ENCODE results near the gene C12orf54. TPM values are rescaled to one million over a fixed set of nuclear protein-coding genes. Genes with fewer than 3 reads are reported as not detected.
"Not testable (repeated sequence)": the region's sequence is repeated elsewhere in the genome, so short reads cannot be mapped to it uniquely, and the experiment has no call there.

The C12orf54 gene
- total and polyA plus RNA-seq, 3 donors from 2014 or later: 22.3 to 111 (median 77.1) TPM

- 80 to 90% methylated on average over 3 of the region's 3 CpGs for WGBS, 2 donors
- H3K27me3 ChIP-seq: no peaks in the 10 kb centered on the region
Observed at GRCh38 chr12:48482930-48483329, 632 bp downstream of the C12orf54 start.

GRCh38 chr12:48486261-48486660 lies 4.0 kb downstream of the C12orf54 start:
- DNase-seq: no peak
- Histone ChIP-seq H3K27ac (no peak overlapping the region), H3K36me3 (ENCODE audit: low read depth, missing control alignments) (no peaks in the 10 kb centered on the region), H3K4me3 (no peak overlapping the region), H3K9me3 (no peaks in the 10 kb centered on the region), H3K4me1 (no peaks in the 10 kb centered on the region), H3K27me3 (no peaks in the 10 kb centered on the region)
- WGBS, 2 donors: 88 to 96% methylated on average over 2 of the region's 2 CpGs
- TF ChIP-seq POLR2A (IDR thresholded peaks at IDR 0.05) (no peak), CTCF (IDR thresholded peaks at IDR 0.05) (no peak)
- intact Hi-C loops (cut with DNase I; ENCODE audit: low total_unique reads): no loop called here

More at GRCh38 chr12:48482930-48483329, 632 bp downstream of the C12orf54 start:
- Histone ChIP-seq H3K4me3 (no peak overlapping the region), H3K4me1 (no peaks in the 10 kb centered on the region), H3K36me3 (ENCODE audit: low read depth, missing control alignments) (no peaks in the 10 kb centered on the region), H3K27ac (no peak overlapping the region), H3K9me3 (no peaks in the 10 kb centered on the region)
- TF ChIP-seq CTCF (IDR thresholded peaks at IDR 0.05): no peak
- TF ChIP-seq POLR2A (IDR thresholded peaks at IDR 0.05): no peak
- no peak for DNase-seq
- intact Hi-C loops (cut with DNase I; ENCODE audit: low total_unique reads): no loop called here

GRCh38 chr12:48486679-48487078 lies 4.4 kb downstream of the C12orf54 start:
- Histone ChIP-seq H3K27ac (no peak overlapping the region), H3K27me3 (no peaks in the 10 kb centered on the region), H3K36me3 (ENCODE audit: low read depth, missing control alignments) (no peaks in the 10 kb centered on the region), H3K4me3 (no peak overlapping the region), H3K9me3 (no peaks in the 10 kb centered on the region), H3K4me1 (no peaks in the 10 kb centered on the region)
- no peak for DNase-seq
- TF ChIP-seq CTCF (IDR thresholded peaks at IDR 0.05) (no peak), POLR2A (IDR thresholded peaks at IDR 0.05) (no peak)
- 74 to 79% methylated on average over 5 of the region's 5 CpGs for WGBS, 2 donors
- intact Hi-C loops (cut with DNase I; ENCODE audit: low total_unique reads): no loop called here

GRCh38 chr12:48489012-48489411 lies 6.7 kb downstream of the C12orf54 start:
- intact Hi-C loops (cut with DNase I; ENCODE audit: low total_unique reads): no loop called here
- no peaks in the 10 kb centered on the region for H3K36me3 ChIP-seq (ENCODE audit: low read depth, missing control alignments)
- H3K9me3 ChIP-seq: no peaks in the 10 kb centered on the region
- H3K4me3 ChIP-seq: no peak overlapping the region
- H3K27me3 ChIP-seq: no peaks in the 10 kb centered on the region
- 78 to 81% methylated on average over 2 of the region's 2 CpGs for WGBS, 2 donors
- DNase-seq: no peak
- no peak overlapping the region for H3K27ac ChIP-seq
- TF ChIP-seq CTCF (IDR thresholded peaks at IDR 0.05): no peak
- no peak for TF ChIP-seq POLR2A (IDR thresholded peaks at IDR 0.05)
- no peaks in the 10 kb centered on the region for H3K4me1 ChIP-seq

GRCh38 chr12:48489456-48489855 lies 7.2 kb downstream of the C12orf54 start:
- 88 to 94% methylated on average over 7 of the region's 7 CpGs for WGBS, 2 donors
- DNase-seq; H3K27me3 ChIP-seq; H3K9me3 ChIP-seq; H3K36me3 ChIP-seq (ENCODE audit: low read depth, missing control alignments); intact Hi-C loops (cut with DNase I; ENCODE audit: low total_unique reads); H3K4me1 ChIP-seq; H3K27ac ChIP-seq; H3K4me3 ChIP-seq: not testable (repeated sequence)

GRCh38 chr12:48500281-48500680 lies 18.0 kb downstream of the C12orf54 start:
- H3K36me3 ChIP-seq (ENCODE audit: low read depth, missing control alignments); H3K27me3 ChIP-seq; DNase-seq; intact Hi-C loops (cut with DNase I; ENCODE audit: low total_unique reads); H3K9me3 ChIP-seq; H3K4me1 ChIP-seq; H3K27ac ChIP-seq: not testable (repeated sequence)
- 83% methylated on average over 17 of the region's 32 CpGs; no CpG with 5 or more reads in 1 of the 2 donors for WGBS, 2 donors
- peak overlapping the region in 1 of 2 donors; percentile 23 for H3K4me3 ChIP-seq

GRCh38 chr12:48506836-48507235 lies 24.5 kb downstream of the C12orf54 start:
- H3K36me3 ChIP-seq (ENCODE audit: low read depth, missing control alignments); H3K9me3 ChIP-seq; H3K27ac ChIP-seq; H3K27me3 ChIP-seq; H3K4me3 ChIP-seq; intact Hi-C loops (cut with DNase I; ENCODE audit: low total_unique reads); H3K4me1 ChIP-seq; DNase-seq: not testable (repeated sequence)
- WGBS, 2 donors: 57 to 58% methylated on average over 2 of the region's 2 CpGs
